Endothelial cell of hepatic sinusoid (primary cell): ENCODE data around the gene CSRP2.

Experiments used
- in situ Hi-C: cut with HindIII; loops from 2 replicates; pipeline ENCODE4 v1.10.0; 2017; ENCODE audit warnings: low sequenced_read_pairs

CSRP2 gene

DNA sequence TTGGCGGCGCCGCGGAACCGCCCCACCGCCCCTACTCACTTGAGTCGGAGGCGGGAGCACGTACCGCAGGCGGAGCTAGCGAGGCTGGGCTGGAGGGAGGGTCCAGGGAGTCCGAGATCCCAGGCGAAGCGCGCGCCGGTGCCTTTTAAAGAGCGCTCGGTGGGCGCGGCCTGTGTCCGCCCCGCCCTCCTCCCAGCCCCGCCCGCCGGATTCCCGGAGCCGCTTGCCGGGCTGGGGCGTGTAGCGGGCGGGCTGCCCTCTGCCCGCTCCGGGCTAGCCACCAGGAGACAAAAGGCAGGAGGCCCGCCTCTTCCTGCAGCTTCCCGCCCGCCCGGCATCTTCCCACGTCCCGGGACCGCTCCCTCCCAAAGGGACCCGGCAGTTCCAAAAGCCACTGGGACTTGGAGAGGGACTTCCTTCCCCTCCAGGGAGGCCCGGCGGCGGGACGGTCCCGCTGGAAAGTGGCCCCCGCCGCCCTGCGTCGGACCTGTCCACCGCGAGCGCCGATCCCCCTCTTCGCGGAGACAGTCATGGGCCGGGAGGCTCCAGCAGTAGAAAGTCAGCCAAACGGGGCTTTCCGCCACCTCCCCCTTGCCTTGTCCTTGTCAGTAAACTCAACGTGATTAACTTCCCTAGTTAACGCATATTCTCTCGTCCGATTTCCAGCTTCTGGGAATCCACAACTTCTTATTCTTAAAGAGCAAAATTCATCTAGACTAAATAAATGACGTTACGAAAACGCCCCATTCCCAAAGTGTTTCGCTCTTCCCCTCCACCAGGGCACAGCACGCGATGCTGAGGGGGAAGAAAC, at the start of gene CSRP2:
Gene CSRP2, minus strand, starts transcription at position 121 of the 811 bp plus-strand sequence. CDS start 12,759 bp downstream, outside the sequence.
- in situ Hi-C loops = no loop called here

DNA sequence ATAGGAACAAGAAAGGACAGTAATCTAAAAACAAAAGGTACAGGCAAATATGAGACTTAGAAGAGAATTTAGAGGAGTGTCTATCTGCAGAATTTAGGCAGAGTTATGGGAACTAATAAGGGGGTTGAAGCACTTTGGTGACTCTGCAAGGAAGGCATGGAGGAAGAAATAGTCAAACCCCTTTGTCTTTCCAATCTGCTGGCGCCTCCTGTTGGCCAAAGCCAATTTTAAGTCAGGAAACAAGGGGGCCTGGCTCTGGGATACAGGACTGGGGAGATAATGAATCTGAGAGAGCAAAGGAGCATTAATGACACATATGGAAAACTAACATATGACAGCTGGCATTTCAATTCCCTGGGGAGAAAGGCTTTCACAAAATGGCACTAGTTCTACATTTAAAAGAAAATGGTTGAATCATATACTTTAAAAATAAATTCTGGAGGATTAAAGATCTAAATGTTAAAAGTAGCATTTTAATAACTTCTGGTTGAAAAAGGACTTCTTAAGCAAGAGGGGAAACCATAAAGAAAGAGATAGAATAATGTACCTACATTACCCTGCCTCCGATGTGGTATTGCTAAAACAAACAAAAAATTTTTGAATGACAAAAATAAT, 48.5 kb upstream of the CSRP2 start:
- in situ Hi-C loops = no loop called here

DNA sequence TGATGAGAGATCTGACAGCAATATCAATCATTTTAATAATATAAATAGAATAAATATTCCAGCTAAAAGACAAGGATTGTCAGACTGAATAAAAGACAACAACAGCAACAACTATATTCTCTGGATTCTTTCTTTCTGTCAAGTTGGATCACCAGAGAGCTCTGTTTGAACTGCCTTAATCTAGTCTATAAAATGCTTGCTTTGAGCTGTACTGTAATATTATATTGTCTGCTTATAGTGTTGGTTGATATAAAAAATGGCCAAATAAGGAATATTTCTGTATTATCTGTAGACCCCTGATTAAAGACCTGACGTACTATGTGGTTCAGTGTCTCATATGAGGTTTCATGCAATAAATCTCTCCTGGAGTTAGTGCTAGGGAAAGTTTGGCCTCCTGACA, 46.3 kb upstream of the CSRP2 start:
- in situ Hi-C loops = no loop called here

DNA sequence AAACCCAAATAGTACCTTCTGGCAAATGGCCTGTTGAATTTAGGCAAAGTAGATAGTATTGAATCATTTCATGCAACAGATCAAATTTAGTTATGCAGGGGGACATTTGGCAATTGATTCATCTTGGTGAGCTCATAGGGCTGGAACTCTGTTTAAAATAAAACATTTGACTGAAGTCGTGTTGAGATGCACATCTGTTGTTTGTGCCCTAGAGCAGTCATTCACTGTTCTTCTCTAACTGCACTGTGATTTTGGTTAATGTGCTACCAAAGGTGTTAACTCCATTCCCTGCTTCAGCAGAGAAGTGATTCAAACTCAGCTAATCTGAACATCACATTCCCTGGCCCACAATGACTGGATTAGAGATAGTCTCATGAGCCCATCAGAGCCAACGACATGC, 44.0 kb upstream of the CSRP2 start:
- in situ Hi-C loops = no loop called here

DNA sequence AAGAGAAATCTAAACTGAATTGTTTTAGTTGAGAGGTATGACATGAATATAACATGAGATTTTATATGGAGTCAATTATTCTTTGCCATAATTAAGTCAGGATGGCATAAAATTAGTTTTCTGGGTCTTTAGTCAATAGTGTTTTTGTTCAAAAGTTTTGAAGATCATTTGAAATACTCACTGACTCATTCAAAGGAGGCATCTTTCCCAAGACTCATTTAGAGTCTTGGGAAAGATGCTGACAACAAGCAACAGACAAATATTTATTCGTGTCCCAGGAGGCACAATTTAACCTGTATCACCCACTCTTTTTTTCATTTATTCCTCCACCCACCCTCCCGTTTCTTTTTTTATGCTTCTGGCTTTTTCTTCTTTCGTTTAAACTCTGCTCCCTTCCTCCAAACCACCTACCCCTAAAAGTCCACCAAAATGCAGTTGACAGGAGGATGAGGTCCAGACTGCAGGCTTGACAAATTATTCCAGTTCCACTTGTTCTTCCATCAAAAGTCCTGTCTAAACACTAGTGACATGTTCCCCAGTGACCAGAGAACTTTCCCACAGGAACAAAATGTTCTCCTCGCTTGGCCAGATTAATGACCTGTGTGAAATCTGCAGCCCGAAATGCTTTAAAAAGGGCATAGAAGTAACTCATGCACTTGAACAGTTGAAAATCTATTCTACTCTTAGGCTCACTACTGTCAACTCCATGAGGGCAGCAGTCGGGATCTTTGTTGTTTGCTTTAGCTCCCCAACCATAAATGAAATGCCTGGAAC, 43.3 kb upstream of the CSRP2 start:
- in situ Hi-C loops = no loop called here

DNA sequence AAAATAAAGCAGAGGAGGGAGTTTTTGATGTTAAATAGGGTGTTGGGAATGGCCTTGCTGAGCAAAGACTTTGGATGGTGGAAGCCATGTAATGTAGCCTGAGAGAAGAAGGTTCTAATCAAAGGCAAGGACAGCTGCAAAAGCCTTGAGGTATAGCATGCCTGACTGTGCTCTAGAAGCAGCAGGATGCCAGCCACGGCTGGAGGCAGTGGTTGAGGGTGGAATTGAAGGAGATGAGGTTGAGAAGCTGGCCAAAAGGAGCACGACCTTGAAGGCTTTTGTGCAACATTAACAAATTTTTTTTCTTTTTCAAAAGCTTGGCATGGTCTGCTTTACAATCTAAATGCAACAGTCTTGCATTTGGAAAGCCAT, 42.3 kb upstream of the CSRP2 start:
- in situ Hi-C loops = no loop called here

DNA sequence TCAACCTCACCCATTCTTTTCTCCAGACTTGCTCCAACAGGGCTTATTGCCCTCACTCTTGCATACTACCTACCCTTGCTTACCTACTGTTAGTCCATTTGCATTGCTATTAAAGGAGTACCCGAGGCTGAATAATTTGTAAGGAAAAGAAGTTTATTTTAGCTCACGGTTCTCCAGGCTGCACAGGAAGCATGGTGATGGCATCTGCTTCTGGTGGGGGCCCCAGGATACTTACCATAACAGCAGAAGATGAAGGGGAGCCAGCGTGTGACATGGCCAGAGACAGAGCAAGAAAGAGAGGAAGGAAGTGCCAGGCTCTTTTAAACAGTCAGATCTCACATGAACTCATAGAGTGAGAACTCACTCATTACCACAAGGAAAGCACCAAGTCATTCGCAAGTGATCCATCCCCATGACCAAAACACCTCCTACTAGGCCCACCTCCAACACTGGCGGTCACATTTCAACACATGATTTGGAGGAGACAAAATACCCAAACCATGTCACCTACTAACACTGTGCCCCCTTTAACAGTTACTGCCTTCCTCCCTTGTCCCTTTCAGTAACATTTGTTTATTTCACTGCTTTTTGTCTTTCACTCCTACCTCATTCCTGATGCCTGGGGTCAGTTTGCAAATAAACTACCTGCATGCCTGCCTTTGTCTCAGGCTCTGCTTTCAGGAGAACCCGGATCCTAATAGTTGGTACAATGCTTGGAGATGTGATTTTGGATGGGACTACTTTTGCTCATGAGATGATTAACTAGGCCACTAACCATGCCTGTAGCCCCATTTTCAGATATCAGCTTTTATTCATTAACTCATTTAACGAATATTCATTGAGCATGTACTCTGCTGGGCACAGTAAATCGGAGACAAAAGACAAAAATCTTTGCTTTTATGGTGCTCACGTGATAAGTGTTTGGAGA, 41.6 kb upstream of the CSRP2 start:
- in situ Hi-C loops = no loop called here

DNA sequence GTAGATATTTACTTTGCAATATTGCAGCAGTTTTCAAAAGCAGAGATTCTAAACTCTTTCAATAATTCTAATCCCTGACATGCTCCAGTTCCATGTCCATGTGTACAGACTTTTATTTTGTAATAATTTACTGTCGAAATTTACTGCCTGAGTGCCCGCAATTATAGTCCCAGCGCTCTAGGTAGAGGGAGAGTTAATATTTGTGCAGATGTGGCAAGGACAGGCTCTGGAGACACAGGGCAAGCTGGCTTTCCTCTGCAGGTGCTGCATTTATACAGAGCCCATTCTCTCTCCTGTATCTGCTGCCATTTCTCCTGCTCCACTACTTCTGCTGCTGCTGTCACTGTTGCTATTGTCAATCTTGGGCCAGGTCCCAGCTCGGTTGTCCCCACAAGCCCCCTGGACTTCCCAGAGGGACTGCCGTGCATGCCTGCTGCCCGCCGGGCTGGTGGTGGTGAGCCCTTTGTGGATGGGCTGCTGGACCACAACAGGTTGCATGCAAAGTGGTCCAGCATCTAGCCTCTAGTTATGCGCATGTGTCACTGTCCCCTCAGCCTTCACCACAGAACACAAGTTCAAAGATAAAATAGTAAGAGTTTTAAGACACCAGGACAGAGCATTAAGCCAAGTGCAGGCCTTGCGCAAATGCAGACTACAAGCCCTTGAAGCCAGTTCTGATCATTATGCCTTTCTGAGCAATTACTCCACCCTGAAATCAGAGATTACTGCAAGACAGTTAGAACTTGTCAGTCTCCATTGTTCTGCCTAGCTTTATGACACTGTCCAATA, 40.8 kb upstream of the CSRP2 start:
- in situ Hi-C loops = no loop called here

DNA sequence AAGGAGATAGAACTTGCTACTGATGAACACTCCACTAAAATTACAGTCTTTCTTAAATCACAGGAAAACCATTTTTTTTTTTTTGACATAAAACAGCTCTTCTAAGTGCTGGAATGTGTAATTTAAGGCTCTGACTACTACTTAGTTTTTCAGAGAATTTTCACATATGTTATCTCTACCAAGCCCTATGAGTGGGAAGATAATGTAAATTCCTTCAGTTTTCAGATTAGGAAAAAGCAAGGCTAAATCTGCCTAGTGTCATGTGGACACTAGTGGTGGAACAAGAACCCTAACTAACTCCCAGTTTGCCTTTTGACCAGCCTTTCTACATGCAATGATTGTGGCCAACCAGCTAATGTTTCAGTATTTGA, 37.3 kb upstream of the CSRP2 start:
- in situ Hi-C loops = no loop called here

DNA sequence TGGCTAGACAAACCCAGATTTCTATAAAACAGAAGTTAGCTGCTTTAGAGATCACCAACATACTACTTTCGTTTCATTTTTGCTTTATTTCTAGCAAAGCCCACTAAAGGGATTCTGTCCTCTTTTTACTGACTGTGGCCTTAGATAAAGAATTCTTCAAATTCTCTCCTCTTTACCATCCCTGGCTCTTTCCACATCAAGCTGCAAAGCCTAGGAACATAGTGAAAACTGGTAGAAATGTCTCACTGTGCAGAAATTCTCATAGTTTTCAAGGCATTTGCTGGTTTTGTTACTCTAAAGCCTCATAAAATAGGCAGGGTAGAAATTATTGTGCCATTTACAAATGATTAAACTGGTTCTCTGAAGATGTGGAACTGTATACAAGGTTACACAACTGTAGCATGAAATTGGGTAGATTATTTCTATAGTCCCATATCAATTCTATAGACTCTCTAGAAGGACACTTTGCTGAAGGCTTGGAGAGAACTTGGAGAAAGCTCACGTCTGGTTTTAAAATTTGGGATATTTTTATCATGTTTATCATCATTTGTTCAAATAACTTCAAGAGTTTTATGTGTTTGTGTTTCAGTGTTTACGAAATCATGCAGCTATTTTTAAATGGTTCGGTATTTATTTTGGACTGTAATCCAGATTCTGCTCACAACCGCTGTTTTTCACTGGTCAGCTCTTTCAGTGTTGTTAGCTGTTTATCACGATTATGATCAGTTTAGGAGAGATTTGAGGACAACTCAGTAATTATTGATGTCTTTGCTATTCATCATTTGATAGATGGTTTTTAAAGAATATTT, 36.7 kb upstream of the CSRP2 start:
- in situ Hi-C loops = no loop called here

DNA sequence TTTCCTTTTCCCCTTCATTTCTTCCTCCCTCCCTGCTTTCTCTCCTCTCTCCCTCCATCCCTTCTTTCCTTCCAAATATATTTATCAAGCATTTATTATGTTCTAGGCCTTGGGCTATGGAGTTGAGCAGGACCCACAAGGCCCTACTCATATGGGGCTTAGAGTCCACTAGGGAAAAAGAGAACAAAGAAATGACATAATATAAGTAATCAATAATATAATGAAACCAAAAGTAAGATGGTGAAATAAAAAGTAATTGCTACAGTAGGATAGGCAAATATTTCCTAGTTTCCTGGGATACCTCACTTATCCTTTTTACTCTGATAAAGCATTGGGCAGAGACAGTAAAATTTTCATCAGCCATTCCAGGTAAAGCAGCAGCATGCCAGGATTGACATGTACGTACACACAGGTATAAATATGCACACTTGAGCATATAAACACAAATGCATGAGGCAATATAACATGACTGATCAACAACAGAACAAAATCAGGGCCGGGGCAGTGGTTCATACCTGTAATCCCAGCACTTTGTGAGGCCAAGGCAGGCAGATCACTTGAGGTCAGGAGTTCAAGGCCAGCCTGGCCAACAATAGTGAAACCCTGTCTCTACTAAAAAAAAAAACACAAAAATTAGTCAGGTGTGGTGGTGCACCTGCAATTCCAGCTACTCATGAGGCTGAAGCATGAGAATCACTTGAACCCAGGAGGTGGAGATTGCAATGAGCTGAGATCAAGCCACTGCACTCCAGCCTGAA, 35.5 kb upstream of the CSRP2 start:
- in situ Hi-C loops = no loop called here

DNA sequence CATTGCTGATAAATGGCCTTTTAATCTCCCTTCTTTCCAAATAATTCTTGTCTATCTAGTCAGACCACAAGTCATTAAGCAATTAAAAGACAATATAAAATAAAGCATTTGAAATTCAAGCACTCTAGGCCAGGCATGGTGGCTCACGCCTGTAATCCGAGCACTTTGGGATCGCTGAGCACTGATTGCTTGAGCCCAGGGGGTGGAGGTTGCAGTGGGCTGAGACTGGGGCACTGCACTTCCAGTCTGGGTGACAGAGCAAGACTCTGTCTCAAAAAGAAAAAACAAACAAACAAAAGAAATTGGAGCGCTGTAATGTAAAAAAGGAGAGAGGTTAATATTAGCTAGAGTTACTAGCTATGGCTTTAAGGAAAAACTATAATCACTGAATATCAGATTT, 30.5 kb upstream of the CSRP2 start:
- in situ Hi-C loops = no loop called here

DNA sequence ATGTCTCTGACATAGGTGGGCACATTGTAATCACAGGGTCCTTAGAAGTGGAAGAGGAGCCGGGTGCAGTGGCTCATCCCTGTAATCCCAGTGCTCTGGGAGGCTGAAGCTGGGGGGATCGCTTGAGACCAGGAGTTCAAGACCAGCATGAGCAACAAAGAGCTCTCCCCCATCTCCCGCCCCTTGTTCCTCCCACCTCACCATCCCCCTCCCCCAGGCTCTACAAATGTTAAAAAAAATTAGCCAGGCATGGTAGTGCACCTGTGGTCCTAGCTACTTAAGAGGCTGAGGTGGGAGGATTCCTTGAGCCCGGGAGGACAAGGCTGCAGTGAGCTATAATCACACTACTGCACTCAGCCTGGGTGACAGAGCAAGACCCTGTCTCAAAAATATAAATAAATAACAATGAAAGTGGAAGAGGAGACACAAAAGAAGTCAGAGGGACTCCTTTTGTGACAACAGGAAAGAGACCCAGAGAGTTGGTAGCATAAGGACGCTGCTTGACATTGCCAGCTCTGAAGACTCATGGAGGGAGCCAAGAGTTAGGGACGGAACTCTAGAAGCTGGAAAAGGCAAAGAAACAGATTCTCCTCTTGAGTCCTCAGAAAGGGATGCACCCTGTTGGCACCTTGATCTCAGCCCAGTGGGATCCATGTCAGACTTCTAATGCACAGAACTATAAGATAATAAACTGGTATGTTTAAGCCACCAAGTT, 29.6 kb upstream of the CSRP2 start:
- in situ Hi-C loops = no loop called here

DNA sequence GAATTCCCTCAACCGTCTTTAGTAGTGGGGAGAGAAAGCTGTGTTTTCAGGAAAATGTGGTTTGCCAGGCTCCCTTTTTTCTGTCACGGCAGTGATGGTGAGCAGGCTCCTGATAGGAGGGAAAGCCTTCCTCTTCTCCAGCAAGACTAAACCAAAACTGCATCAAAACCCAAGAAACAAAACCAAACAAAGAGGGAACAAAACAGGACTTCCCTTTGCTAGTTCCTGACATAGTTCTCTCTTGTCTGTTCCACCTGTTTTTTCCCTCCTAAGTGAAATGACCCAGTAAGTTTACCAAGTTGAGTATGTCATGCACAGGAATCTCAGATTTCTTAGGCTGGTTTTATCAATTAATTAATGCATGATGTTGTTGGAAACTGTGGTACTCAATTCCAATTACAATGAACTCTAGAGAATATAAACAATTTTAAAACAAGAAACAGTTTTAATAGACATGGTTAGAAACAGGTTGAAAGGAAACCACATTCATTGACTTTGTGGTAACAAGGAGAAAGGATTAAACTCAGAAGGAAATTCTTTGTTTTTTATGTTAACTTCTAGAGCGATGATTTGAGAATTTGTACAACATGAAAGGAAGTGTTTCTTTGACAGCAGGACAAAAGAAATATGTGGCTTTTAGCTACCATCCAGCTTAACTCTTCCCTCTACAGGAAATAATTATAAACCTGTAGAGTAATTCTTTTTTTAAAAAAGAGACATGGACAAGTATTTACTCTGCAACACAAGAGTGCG, 23.0 kb upstream of the CSRP2 start:
- in situ Hi-C loops = no loop called here

DNA sequence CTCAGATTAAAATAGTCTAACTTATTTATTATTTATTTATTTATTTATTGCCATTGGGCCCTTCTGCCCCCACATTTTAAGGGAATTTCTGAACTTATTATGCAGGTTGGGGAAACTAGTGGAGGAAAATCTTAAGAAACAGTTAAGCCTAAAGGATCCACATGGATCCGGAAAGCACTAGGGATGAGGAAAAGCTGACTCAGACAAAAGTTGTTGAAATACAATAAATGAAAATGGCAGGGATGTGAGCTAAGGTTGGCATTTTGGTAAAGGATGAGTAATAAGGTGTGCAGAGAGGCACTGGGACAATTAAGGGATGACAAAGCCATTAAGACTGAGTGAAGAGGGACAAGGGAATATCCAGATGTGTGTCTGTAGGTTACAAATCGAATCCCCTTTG, 20.7 kb upstream of the CSRP2 start:
- in situ Hi-C loops = no loop called here

DNA sequence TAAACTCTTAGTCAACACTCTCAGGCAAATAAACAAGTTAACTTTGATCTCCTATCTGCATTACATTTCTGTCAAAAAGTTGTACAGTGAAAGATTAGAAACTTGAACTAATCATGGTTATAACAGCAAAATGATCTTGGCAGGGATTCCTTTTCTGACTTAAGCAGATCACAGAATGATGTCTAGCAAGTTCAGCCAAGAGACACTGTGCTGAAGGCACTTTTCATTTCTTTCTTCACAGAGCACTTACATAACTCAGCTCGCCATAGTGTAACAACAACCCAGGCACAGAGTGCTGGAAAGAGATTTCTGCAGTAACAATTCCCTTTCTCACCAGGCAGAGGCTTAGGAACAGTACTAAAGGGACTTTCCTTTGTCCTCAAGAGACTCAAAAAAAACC, 19.6 kb upstream of the CSRP2 start:
- in situ Hi-C loops = no loop called here

DNA sequence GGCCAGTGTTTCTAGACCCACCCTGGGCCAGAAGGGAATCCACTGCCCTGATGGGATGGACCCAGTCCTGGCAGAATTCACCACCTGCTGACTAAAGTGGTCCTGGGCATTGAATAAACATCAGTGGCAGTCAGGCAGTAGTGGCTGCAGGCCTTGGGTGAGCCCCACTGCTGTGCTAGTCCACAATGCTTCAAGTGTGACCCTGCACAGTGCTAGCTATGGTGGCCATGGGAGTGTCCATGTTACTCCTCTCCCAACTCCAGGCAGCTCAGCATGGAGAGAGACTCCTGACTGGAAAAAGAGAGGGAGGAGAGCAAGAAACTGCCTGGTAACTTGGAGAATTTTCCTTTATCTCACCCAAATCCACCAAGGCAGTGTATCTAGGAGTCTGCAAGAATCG, 17.5 kb upstream of the CSRP2 start:
- in situ Hi-C loops = no loop called here
